Thyroid gland (tissue), 4 donors: ENCODE measurements around the gene PLAU. TPM values are rescaled to one million over a fixed set of nuclear protein-coding genes. Genes with fewer than 3 reads are reported as not detected.

Experiments
- DNase-seq, 2 donors: peaks; one replicate each; pipeline ENCODE4 v3.0.0-alpha.2; 2019
- H3K27ac ChIP-seq, 3 donors: fragments of 200-600 bp; sonication (generic); 1 replicate in 2 of 3; 2 replicates in 1 of 3; pipeline ENCODE4 v1.5.1; 2016 to 2019; ENCODE audit warnings: mild to moderate bottlenecking in 1 of 3, moderate library complexity in 1 of 3
- H3K27me3 ChIP-seq: fragments of 200-600 bp; sonication (generic); one replicate; pipeline ENCODE4 v1.5.1; 2019
- H3K36me3 ChIP-seq, 2 donors: fragments of 200-600 bp; sonication (generic); one replicate each; pipeline ENCODE4 v1.5.1; 2016 to 2019
- H3K4me1 ChIP-seq, 2 donors: fragments of 200-600 bp; sonication (generic); one replicate each; pipeline ENCODE4 v1.5.1; 2017 to 2019
- H3K4me3 ChIP-seq, 3 donors: fragments of 200-600 bp; sonication (generic); replicated peaks in 1 of 3; 1 replicate in 2 of 3; 2 replicates in 1 of 3; pipeline ENCODE4 v1.5.1; 2016; ENCODE audit warnings: mild to moderate bottlenecking in 1 of 3
- H3K9me3 ChIP-seq: fragments of 200-600 bp; sonication (generic); one replicate; pipeline ENCODE4 v1.5.1; 2017
- POLR2A ChIP-seq, 2 donors: fragments of 450-650 bp; IDR thresholded peaks; one replicate each; pipeline ENCODE4 v1.6.1; 2017; ENCODE audit warnings: antibody characterized with exemption in 2 of 2, mild to moderate bottlenecking in 2 of 2, moderate library complexity in 1 of 2
- WGBS, 2 donors: methylation state at CpG; one replicate each; pipeline ENCODE4 v1.1.5; 2017; 5-methylcytosine and 5-hydroxymethylcytosine counted together
- intact Hi-C: fragments of 100-400 bp; cut with DNase I; formaldehyde crosslinking; loops from one replicate; pipeline ENCODE4 v1.15.1; 2023
- total RNA-seq, 4 donors: library from RNA; depleted of rRNA; stranded (reverse); fragments of >200 nt; gene quantifications; one replicate each; pipeline ENCODE4 v1.2.3, GENCODE V29; 2016
- TF ChIP-seq, protein P1 (sequence below), 6 experiments: fragments of 200-600 bp in 3 of 6; fragments of 450-650 bp in 3 of 6; sonication (generic) in 3 of 6; IDR thresholded peaks; one replicate each; pipeline ENCODE4 v1.5.1; 2016 to 2019; ENCODE audit warnings: antibody characterized with exemption in 6 of 6, mild to moderate bottlenecking in 2 of 6, inconsistent platforms in 1 of 6, moderate library complexity in 1 of 6

Gene PLAU
- total RNA-seq, 4 donors from 2014 or later: 3.8 to 13.3 (median 7.3) TPM

DNA sequence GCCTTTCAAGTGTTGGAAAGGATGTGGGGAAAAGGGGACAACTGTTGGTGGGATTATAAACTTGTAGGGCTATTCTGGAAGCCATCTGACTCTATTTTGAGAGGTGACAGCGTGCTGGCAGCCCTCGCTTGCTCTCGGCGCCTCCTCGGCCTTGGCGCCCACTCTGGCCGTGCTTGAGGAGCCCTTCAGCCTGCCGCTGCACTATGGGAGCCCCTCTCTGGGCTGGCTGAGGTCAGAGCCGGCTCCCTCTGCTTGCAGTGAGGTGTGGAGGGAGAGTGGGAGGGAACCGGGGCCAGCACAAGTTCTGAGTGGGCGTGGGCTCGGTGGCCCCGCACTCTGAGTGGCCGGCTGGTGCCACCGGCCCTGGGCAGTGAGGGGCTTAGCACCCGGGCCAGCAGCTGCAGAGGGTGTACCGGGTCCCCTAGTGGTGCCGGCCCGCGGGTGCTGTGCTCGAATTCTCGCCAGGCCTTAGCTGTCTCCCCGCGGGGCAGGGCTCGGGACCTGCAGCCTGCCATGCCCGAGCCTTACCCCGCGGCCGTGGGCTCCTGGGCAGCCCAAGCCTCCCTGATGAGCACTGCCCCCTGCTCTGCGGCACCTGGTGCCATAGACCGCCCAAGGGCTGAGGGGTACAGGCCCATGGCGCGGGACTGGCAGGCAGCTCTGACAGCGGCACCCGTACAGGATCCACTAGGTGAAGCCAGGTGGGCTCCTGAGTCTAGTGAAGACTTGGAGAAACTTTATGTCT is 33.6 kb downstream of the PLAU start:
- TF ChIP-seq, protein P1, sequence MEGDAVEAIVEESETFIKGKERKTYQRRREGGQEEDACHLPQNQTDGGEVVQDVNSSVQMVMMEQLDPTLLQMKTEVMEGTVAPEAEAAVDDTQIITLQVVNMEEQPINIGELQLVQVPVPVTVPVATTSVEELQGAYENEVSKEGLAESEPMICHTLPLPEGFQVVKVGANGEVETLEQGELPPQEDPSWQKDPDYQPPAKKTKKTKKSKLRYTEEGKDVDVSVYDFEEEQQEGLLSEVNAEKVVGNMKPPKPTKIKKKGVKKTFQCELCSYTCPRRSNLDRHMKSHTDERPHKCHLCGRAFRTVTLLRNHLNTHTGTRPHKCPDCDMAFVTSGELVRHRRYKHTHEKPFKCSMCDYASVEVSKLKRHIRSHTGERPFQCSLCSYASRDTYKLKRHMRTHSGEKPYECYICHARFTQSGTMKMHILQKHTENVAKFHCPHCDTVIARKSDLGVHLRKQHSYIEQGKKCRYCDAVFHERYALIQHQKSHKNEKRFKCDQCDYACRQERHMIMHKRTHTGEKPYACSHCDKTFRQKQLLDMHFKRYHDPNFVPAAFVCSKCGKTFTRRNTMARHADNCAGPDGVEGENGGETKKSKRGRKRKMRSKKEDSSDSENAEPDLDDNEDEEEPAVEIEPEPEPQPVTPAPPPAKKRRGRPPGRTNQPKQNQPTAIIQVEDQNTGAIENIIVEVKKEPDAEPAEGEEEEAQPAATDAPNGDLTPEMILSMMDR (IDR thresholded peaks at IDR 0.05): no peak
- no peak for TF ChIP-seq POLR2A (IDR thresholded peaks at IDR 0.05)
- Histone ChIP-seq H3K4me3 (no peak overlapping the region), H3K4me1 (peaks cover 0 to 8% of the 10 kb centered on the region in 2 donors), H3K27ac (no peak overlapping the region), H3K9me3 (no peaks in the 10 kb centered on the region), H3K27me3 (no peaks in the 10 kb centered on the region), H3K36me3 (no peaks in the 10 kb centered on the region)
- WGBS, 2 donors: 96 to 98% methylated on average over 15 to 21 of the region's 35 CpGs
- intact Hi-C loops: loop anchor here (5.0 to 10.0 kb wide), 2 partner anchors 97 to 130 kb away; no protein-coding TSS in a partner anchor
- no peak for DNase-seq

DNA sequence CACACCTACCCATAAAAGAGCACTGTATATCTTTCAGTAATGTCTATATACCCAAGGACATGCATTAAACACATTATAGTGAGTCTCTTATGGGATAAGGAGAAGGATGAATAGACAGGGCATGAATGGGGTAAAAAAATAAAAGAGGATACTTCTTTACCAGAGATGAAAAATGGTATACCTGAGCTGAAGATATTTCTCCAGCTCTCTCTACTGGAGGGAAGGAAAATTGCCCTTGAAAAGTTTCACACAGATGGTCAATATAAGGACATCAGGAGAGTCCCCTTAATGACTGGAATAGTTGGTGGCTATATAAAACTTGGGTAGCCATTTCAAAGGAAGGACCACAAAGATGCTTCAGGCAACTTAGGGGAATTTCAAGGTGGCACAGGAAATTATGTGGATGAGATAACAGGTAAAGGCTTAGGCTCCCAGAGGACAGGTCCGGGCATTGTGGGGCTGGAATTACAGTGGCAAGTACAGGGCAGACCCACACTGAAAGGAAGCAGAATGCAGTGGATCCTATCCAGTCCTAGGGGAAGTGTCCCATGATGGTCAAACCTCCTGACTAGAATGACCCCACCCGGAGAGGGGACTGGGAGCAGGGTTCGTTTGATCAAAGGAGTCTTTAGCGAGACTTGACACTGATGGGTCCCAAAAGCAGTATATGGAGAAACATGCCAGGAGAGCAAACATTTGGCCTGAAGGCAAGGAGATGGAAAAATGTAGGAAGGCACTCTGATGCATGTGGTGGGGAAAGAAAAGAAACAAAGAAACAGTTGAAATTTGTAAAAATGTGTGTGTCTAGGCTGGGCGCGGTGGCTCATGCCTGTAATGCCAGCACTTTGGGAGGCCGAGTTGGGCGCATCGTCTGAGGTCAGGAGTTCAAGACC is 35.6 kb downstream of the PLAU start:
- WGBS, 2 donors: 85 to 88% methylated on average over 9 of the region's 9 CpGs
- no peak for TF ChIP-seq POLR2A (IDR thresholded peaks at IDR 0.05)
- TF ChIP-seq, protein P1 (IDR thresholded peaks at IDR 0.05): no peak
- Histone ChIP-seq H3K4me1 (no peaks in the 10 kb centered on the region), H3K36me3 (no peaks in the 10 kb centered on the region), H3K27ac (no peak overlapping the region), H3K4me3 (no peak overlapping the region), H3K27me3 (no peaks in the 10 kb centered on the region), H3K9me3 (no peaks in the 10 kb centered on the region)
- intact Hi-C loops: loop anchor here (10.0 kb wide), 1 partner anchor 128 kb away; no protein-coding TSS in a partner anchor
- no peak for DNase-seq

DNA sequence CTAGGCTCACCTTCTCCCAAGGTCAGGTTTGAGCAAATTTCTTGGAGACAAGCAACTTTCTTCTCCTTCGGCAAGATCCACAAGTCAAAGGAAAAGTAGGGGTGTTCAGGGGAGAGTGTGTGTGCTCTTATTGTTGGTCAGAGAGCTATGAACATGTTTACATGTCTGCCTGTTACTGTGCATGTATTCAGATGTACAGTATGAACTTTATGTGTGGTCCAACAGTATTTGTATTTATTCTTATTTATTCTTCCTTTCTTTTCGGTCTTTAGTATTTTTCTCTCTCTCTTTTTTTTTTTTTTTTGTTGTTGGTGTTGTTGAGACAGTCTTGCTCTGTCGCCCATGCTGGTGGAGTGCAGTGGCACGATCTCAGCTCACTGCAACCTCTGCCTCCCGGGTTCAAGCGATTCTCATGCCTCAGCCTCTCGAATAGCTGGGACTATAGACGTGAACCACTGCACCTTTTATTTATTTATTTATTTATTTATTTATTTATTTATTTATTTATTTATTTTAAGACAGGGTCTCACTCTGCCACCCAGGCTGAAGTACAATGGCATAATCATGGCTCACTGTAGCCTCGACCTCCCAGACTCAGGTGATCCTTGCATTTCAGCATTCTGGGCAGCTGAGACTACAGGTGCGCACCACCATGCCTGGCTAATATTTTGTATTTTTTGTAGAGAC is 38.2 kb downstream of the PLAU start:
- TF ChIP-seq, protein P1 (IDR thresholded peaks at IDR 0.05): no peak
- TF ChIP-seq POLR2A (IDR thresholded peaks at IDR 0.05): no peak
- Histone ChIP-seq H3K36me3 (no peaks in the 10 kb centered on the region), H3K9me3 (no peaks in the 10 kb centered on the region), H3K27ac (no peak overlapping the region), H3K27me3 (no peaks in the 10 kb centered on the region), H3K4me3 (no peak overlapping the region), H3K4me1 (no peaks in the 10 kb centered on the region)
- no peak for DNase-seq
- intact Hi-C loops: loop anchor here (10.0 kb wide), 1 partner anchor 126 kb away; no protein-coding TSS in a partner anchor
- whole genome bisulfite sequencing, 2 donors: 80 to 85% methylated on average over 10 of the region's 10 CpGs

DNA sequence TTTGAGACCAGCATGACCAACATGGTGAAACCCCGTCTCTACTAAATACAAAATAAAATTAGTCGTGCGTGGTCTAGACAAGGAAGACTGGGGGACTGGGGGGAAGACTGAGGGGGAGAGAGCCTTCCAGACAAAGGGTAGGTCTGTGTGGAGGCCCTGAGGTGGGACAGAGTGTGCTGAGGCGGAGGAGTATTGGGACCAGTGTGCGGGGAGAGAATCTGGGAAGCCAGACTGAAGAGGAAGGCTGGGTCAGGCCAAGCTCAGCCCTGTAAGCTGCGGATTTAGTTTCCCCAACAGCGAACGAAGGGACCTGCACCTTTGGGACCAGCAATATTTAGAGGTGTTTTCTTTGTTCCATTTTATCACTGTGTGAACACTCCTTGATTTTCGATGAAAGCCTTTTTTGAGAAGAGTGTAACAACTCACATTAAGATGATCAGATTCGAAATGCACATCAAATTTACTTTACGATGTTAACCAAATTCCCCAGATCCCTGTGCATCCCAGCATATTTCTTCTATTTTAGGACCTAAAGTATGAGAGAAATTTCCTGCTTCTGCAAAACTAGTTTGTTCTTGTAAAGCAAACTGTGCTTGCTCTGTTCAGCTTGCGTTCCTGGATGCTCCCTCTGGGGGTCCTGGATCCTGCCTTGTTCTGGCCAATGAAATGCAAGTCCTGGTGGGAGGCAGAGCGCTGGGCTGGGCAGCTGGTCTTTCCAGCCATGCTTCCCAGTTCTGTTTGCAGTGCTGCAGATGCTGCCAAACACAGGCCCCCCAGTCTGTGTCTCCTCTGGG is 39.4 kb downstream of the PLAU start:
- no peak for DNase-seq
- H3K4me3 ChIP-seq: no peak overlapping the region
- TF ChIP-seq, protein P1 (IDR thresholded peaks at IDR 0.05): no peak
- TF ChIP-seq POLR2A (IDR thresholded peaks at IDR 0.05): no peak
- no peak overlapping the region for H3K27ac ChIP-seq
- H3K36me3 ChIP-seq: no peaks in the 10 kb centered on the region
- WGBS, 2 donors: 85 to 86% methylated on average over 13 of the region's 13 CpGs
- H3K27me3 ChIP-seq: no peaks in the 10 kb centered on the region
- H3K9me3 ChIP-seq: no peaks in the 10 kb centered on the region
- no peaks in the 10 kb centered on the region for H3K4me1 ChIP-seq
- intact Hi-C loops: no loop called here
